ENCODE results near the gene VPS36. TPM values are rescaled to one million over a fixed set of nuclear protein-coding genes. Genes with fewer than 3 reads are reported as not detected.

VPS36 gene
- total and polyA plus RNA-seq, 2 of the 13 experiments (the other 11 are each of a cell fraction or from before 2014, with no cell fraction given): 17.2 to 22.4 TPM

DNA sequence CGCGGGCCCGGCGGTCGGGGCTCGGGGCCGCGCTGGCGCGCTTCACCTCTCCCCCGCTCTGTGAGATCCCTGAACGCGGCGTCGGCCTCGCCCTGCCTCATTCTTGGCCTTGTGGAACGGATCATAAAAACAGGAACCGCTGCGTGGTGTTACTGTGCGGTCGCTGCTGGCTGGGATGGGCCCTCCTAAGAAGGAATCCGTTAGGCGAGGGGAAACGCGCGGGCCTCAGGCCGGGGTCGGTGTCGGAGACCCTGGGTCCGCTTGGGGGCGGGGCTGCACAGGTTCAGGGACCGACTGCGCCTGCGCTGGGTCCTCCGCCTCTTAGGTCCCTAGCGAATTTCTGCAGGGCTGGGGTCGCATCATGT, 5.2 kb upstream of the VPS36 start (continued):
- TF ChIP-seq SAFB2 (CRISPR knock-in tag; IDR thresholded peaks at IDR 0.05; ENCODE audit: borderline replicate concordance, low read depth) (peak; percentile 72; the same call in 1 of the 2 replicates), YEATS4 (CRISPR knock-in tag; IDR thresholded peaks at IDR 0.05; ENCODE audit: borderline replicate concordance) (peak; percentile 83; the same call in 1 of the 2 replicates), MYC (CRISPR knock-in tag; IDR thresholded peaks at IDR 0.05; ENCODE audit: borderline replicate concordance) (no peak), HIVEP1 (CRISPR knock-in tag; IDR thresholded peaks at IDR 0.05) (no peak), ZFP62 (CRISPR knock-in tag; IDR thresholded peaks at IDR 0.05) (no peak), ZFY (CRISPR knock-in tag; IDR thresholded peaks at IDR 0.05) (peak; percentile 96), DR1 (CRISPR knock-in tag; IDR thresholded peaks at IDR 0.05) (0 out of 2 replicates have a peak, but pooled peaks have one; percentile 13), SNAI1 (CRISPR knock-in tag; IDR thresholded peaks at IDR 0.05; ENCODE audit: borderline replicate concordance) (no peak; the same call in 1 of the 2 replicates), GABPB1 (CRISPR knock-in tag; IDR thresholded peaks at IDR 0.05) (no peak; the same call in 1 of the 2 replicates), TEAD3 (CRISPR knock-in tag; optimal IDR thresholded peaks at IDR 0.05; ENCODE audit: borderline replicate concordance) (no peak), TCF7L2 (IDR thresholded peaks at IDR 0.05; ENCODE audit: low read depth, low read length) (no peak), FOSL2 (CRISPR knock-in tag; IDR thresholded peaks at IDR 0.05) (no peak), ZNF557 (CRISPR knock-in tag; IDR thresholded peaks at IDR 0.05) (no peak)
- TF ChIP-seq, protein P1, sequence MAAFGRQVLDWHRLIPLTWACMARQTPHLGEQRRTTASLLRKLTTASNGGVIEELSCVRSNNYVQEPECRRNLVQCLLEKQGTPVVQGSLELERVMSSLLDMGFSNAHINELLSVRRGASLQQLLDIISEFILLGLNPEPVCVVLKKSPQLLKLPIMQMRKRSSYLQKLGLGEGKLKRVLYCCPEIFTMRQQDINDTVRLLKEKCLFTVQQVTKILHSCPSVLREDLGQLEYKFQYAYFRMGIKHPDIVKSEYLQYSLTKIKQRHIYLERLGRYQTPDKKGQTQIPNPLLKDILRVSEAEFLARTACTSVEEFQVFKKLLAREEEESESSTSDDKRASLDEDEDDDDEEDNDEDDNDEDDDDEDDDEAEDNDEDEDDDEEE (CRISPR knock-in tag; IDR thresholded peaks at IDR 0.05): no peak; the same call in 1 of the 2 replicates
- TF ChIP-seq, protein P2, sequence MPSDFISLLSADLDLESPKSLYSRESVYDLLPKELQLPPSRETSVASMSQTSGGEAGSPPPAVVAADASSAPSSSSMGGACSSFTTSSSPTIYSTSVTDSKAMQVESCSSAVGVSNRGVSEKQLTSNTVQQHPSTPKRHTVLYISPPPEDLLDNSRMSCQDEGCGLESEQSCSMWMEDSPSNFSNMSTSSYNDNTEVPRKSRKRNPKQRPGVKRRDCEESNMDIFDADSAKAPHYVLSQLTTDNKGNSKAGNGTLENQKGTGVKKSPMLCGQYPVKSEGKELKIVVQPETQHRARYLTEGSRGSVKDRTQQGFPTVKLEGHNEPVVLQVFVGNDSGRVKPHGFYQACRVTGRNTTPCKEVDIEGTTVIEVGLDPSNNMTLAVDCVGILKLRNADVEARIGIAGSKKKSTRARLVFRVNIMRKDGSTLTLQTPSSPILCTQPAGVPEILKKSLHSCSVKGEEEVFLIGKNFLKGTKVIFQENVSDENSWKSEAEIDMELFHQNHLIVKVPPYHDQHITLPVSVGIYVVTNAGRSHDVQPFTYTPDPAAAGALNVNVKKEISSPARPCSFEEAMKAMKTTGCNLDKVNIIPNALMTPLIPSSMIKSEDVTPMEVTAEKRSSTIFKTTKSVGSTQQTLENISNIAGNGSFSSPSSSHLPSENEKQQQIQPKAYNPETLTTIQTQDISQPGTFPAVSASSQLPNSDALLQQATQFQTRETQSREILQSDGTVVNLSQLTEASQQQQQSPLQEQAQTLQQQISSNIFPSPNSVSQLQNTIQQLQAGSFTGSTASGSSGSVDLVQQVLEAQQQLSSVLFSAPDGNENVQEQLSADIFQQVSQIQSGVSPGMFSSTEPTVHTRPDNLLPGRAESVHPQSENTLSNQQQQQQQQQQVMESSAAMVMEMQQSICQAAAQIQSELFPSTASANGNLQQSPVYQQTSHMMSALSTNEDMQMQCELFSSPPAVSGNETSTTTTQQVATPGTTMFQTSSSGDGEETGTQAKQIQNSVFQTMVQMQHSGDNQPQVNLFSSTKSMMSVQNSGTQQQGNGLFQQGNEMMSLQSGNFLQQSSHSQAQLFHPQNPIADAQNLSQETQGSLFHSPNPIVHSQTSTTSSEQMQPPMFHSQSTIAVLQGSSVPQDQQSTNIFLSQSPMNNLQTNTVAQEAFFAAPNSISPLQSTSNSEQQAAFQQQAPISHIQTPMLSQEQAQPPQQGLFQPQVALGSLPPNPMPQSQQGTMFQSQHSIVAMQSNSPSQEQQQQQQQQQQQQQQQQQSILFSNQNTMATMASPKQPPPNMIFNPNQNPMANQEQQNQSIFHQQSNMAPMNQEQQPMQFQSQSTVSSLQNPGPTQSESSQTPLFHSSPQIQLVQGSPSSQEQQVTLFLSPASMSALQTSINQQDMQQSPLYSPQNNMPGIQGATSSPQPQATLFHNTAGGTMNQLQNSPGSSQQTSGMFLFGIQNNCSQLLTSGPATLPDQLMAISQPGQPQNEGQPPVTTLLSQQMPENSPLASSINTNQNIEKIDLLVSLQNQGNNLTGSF (CRISPR knock-in tag; IDR thresholded peaks at IDR 0.05): 0 out of 2 replicates have a peak, but pooled peaks have one; percentile 42
- TF ChIP-seq, protein P3, sequence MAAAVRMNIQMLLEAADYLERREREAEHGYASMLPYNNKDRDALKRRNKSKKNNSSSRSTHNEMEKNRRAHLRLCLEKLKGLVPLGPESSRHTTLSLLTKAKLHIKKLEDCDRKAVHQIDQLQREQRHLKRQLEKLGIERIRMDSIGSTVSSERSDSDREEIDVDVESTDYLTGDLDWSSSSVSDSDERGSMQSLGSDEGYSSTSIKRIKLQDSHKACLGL (CRISPR knock-in tag; IDR thresholded peaks at IDR 0.05): peak; percentile 66; the same call in 1 of the 2 replicates
- TF ChIP-seq, protein P4, sequence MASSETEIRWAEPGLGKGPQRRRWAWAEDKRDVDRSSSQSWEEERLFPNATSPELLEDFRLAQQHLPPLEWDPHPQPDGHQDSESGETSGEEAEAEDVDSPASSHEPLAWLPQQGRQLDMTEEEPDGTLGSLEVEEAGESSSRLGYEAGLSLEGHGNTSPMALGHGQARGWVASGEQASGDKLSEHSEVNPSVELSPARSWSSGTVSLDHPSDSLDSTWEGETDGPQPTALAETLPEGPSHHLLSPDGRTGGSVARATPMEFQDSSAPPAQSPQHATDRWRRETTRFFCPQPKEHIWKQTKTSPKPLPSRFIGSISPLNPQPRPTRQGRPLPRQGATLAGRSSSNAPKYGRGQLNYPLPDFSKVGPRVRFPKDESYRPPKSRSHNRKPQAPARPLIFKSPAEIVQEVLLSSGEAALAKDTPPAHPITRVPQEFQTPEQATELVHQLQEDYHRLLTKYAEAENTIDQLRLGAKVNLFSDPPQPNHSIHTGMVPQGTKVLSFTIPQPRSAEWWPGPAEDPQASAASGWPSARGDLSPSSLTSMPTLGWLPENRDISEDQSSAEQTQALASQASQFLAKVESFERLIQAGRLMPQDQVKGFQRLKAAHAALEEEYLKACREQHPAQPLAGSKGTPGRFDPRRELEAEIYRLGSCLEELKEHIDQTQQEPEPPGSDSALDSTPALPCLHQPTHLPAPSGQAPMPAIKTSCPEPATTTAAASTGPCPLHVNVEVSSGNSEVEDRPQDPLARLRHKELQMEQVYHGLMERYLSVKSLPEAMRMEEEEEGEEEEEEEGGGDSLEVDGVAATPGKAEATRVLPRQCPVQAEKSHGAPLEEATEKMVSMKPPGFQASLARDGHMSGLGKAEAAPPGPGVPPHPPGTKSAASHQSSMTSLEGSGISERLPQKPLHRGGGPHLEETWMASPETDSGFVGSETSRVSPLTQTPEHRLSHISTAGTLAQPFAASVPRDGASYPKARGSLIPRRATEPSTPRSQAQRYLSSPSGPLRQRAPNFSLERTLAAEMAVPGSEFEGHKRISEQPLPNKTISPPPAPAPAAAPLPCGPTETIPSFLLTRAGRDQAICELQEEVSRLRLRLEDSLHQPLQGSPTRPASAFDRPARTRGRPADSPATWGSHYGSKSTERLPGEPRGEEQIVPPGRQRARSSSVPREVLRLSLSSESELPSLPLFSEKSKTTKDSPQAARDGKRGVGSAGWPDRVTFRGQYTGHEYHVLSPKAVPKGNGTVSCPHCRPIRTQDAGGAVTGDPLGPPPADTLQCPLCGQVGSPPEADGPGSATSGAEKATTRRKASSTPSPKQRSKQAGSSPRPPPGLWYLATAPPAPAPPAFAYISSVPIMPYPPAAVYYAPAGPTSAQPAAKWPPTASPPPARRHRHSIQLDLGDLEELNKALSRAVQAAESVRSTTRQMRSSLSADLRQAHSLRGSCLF (CRISPR knock-in tag; IDR thresholded peaks at IDR 0.05; ENCODE audit: borderline replicate concordance): no peak
- TF ChIP-seq, protein P5, sequence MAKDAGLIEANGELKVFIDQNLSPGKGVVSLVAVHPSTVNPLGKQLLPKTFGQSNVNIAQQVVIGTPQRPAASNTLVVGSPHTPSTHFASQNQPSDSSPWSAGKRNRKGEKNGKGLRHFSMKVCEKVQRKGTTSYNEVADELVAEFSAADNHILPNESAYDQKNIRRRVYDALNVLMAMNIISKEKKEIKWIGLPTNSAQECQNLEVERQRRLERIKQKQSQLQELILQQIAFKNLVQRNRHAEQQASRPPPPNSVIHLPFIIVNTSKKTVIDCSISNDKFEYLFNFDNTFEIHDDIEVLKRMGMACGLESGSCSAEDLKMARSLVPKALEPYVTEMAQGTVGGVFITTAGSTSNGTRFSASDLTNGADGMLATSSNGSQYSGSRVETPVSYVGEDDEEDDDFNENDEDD (CRISPR knock-in tag; IDR thresholded peaks at IDR 0.05; ENCODE audit: borderline replicate concordance): no peak

Measured in HepG2 (cell line).